HG02943 (cell line): Measurements from ENCODE around the gene DROSHA.

Experiments used
- ATAC-seq: cut with Tn5 transposase; IDR thresholded peaks from one replicate; pipeline ENCODE4 v1.9.1; 2021; ENCODE audit warnings: mild to moderate bottlenecking, low read depth, moderate library complexity; ENCODE audit not compliant: unreplicated experiment

DROSHA gene

GRCh38 chr5:31470608-31471007 is 61.3 kb downstream of the DROSHA start:
- no peak for ATAC-seq

- no peak for ATAC-seq
Measured at GRCh38 chr5:31469886-31470285, 62.0 kb downstream of the DROSHA start.

GRCh38 chr5:31469466-31469865 is 62.4 kb downstream of the DROSHA start:
- ATAC-seq, result no peak

- no peak for ATAC-seq
Measured at GRCh38 chr5:31465291-31465690, 66.6 kb downstream of the DROSHA start.

- no peak for ATAC-seq
Measured at GRCh38 chr5:31464081-31464480, 67.8 kb downstream of the DROSHA start.

GRCh38 chr5:31463351-31463750 is 68.5 kb downstream of the DROSHA start:
- ATAC-seq, result no peak

GRCh38 chr5:31459594-31459993 is 72.3 kb downstream of the DROSHA start:
- ATAC-seq, result no peak

GRCh38 chr5:31455172-31455571 is 76.7 kb downstream of the DROSHA start:
- ATAC-seq, result no peak

GRCh38 chr5:31453522-31453921 is 78.4 kb downstream of the DROSHA start:
- no peak for ATAC-seq

- no peak for ATAC-seq
Measured at GRCh38 chr5:31452314-31452713, 79.6 kb downstream of the DROSHA start.

- ATAC-seq, result no peak
Measured at GRCh38 chr5:31449962-31450361, 81.9 kb downstream of the DROSHA start.

GRCh38 chr5:31449174-31449573 is 82.7 kb downstream of the DROSHA start:
- no peak for ATAC-seq

- no peak for ATAC-seq
Measured at GRCh38 chr5:31445041-31445600, 86.8 kb downstream of the DROSHA start.

GRCh38 chr5:31443572-31443971 is 88.3 kb downstream of the DROSHA start:
- ATAC-seq, result no peak

- no peak for ATAC-seq
Measured at GRCh38 chr5:31442058-31442745, 89.7 kb downstream of the DROSHA start.

GRCh38 chr5:31436851-31437250 is 95.0 kb downstream of the DROSHA start:
- no peak for ATAC-seq

- ATAC-seq, result no peak
Measured at GRCh38 chr5:31435730-31436129, 96.2 kb downstream of the DROSHA start.

GRCh38 chr5:31434898-31435297 is 97.0 kb downstream of the DROSHA start:
- no peak for ATAC-seq

GRCh38 chr5:31433229-31433628 is 98.7 kb downstream of the DROSHA start:
- ATAC-seq, result no peak

- no peak for ATAC-seq
Measured at GRCh38 chr5:31427724-31428309, 104.1 kb downstream of the DROSHA start.

- no peak for ATAC-seq
Measured at GRCh38 chr5:31427013-31427723, 104.7 kb downstream of the DROSHA start.
